HepG2 (cell line): ENCODE data around the gene FAM131A. TPM values are rescaled to one million over a fixed set of nuclear protein-coding genes. Genes with fewer than 3 reads are reported as not detected.

ENCODE experiments used
- ATAC-seq: fragments of 200-7000 bp; cut with Tn5 transposase; 3 replicates; pipeline ENCODE4 v1.9.1; 2020; ENCODE audit warnings: mild to moderate bottlenecking, moderate library complexity
- BruUV-seq: library from RNA; stranded (reverse); fragments of 400-500 nt; replicated peaks from 2 replicates; lab custom pipeline; 2021; lab: Mats Ljungman, UMichigan
- CTCF ChIA-PET: fragments of 300-600 bp; formaldehyde crosslinking; extraction: SDS; loops from one replicate; lab custom pipeline; 2021; ENCODE audit warnings: low total read pairs, inconsistent platforms, low intra/inter-chr PET ratio; lab: Yijun Ruan, JAX
- POLR2A ChIA-PET: fragments of 350-600 bp; sonication (Branson Sonifier 250); formaldehyde crosslinking; loops from one replicate; lab custom pipeline; 2020; ENCODE audit warnings: antibody characterized with exemption, inconsistent platforms; lab: Yijun Ruan, JAX
- DNase-seq: peaks from one replicate; pipeline ENCODE4 v3.0.0-alpha.2; 2015; ENCODE audit warnings: low spot score
- FAIRE-seq: peaks from 3 replicates; lab custom pipeline; 2011; peaks lifted over from hg19 to GRCh38; lab: Jason Lieb, UNC
- H2AFZ ChIP-seq: one replicate; pipeline ENCODE4 v1.6.1; 2011; ENCODE audit warnings: low read length, inconsistent platforms
- H3K27ac ChIP-seq: fragments of 300-600 bp; 3 replicates; pipeline ENCODE4 v1.8.0; 2011; ENCODE audit warnings: mixed run types, mild to moderate bottlenecking, mixed read lengths, low read length, inconsistent platforms; ENCODE audit not compliant: insufficient read depth; ENCODE audit errors: extremely low read length
- H3K27me3 ChIP-seq, 2 experiments: fragments of 200-600 bp in 1 of 2; 2 replicates in 1 of 2; 3 replicates in 1 of 2; pipeline versions ENCODE4 v1.6.0 to v1.8.0; 2011; ENCODE audit warnings: low read length in 2 of 2, mild to moderate bottlenecking in 2 of 2, moderate library complexity in 2 of 2, inconsistent platforms in 1 of 2; ENCODE audit not compliant: insufficient read depth in 2 of 2, control insufficient read depth in 1 of 2
- H3K36me3 ChIP-seq, 2 experiments: fragments of 200-600 bp in 1 of 2; replicated peaks in 1 of 2; 2 replicates in 1 of 2; 3 replicates in 1 of 2; pipeline versions ENCODE4 v1.5.1 to v1.8.0; 2011; ENCODE audit warnings: low read length in 2 of 2, inconsistent platforms in 1 of 2; ENCODE audit not compliant: insufficient read depth in 2 of 2, control insufficient read depth in 1 of 2
- H3K4me1 ChIP-seq: 2 replicates; pipeline ENCODE4 v1.5.1; 2012; ENCODE audit warnings: low read length, inconsistent platforms; ENCODE audit not compliant: insufficient read depth
- H3K4me2 ChIP-seq: 2 replicates; pipeline ENCODE4 v1.6.0; 2011; ENCODE audit warnings: low read depth, low read length, inconsistent platforms
- H3K4me3 ChIP-seq, 3 experiments: fragments of 200-600 bp in 1 of 3; sonication (generic), shearing (Covaris generic) in 1 of 3; replicated peaks in 1 of 3; 2 replicates each; pipeline ENCODE4 v1.5.1; 2011 to 2016; ENCODE audit warnings: low read length in 3 of 3, inconsistent platforms in 2 of 3, low read depth in 2 of 3, mild to moderate bottlenecking in 2 of 3, control low read depth in 1 of 3, mixed read lengths in 1 of 3; ENCODE audit not compliant: insufficient read depth in 1 of 3
- H3K79me2 ChIP-seq: one replicate; pipeline ENCODE4 v1.6.1; 2011; ENCODE audit warnings: low read length, inconsistent platforms; ENCODE audit not compliant: insufficient read depth
- H3K9ac ChIP-seq: 2 replicates; pipeline ENCODE4 v1.6.0; 2011; ENCODE audit warnings: mild to moderate bottlenecking, low read depth, low read length, inconsistent platforms; ENCODE audit not compliant: insufficient read depth
- H3K9me3 ChIP-seq: 2 replicates; pipeline ENCODE4 v1.5.1; 2012; ENCODE audit warnings: mild to moderate bottlenecking, low read length
- H4K20me1 ChIP-seq: 2 replicates; pipeline ENCODE4 v1.6.0; 2011; ENCODE audit warnings: inconsistent platforms, mild to moderate bottlenecking, low read length, moderate library complexity; ENCODE audit not compliant: insufficient read depth
- CEBPB ChIP-seq: IDR thresholded peaks from 2 replicates; pipeline ENCODE4 v1.6.1; 2011; ENCODE audit warnings: low read depth, low read length, improper control_type of control experiment, borderline replicate concordance
- GRHL1 ChIP-seq: sonication (generic); formaldehyde crosslinking; conservative IDR thresholded peaks from 2 replicates; pipeline ENCODE4 v1.8.0; 2022; ENCODE audit warnings: missing genetic modification reagents
- HNRNPL ChIP-seq: fragments of 200-400 bp; formaldehyde crosslinking; IDR thresholded peaks from 2 replicates; pipeline ENCODE4 v1.6.1; 2017; ENCODE audit warnings: mild to moderate bottlenecking, low read depth, low read length
- MAFK ChIP-seq, 2 experiments: IDR thresholded peaks in 1 of 2; conservative IDR thresholded peaks in 1 of 2; 2 replicates each; pipeline ENCODE4 v1.6.1; 2011; ENCODE audit warnings: improper control_type of control experiment in 2 of 2, low read length in 2 of 2
- MTF1 ChIP-seq: sonication (generic); formaldehyde crosslinking; IDR thresholded peaks from 2 replicates; pipeline ENCODE4 v1.5.0; 2020; ENCODE audit warnings: missing genetic modification reagents
- PBX3 ChIP-seq: sonication (generic); formaldehyde crosslinking; IDR thresholded peaks from 2 replicates; pipeline ENCODE4 v1.8.1; 2023; ENCODE audit warnings: missing genetic modification reagents, inconsistent platforms, borderline replicate concordance
- PHF20 ChIP-seq: sonication (generic); formaldehyde crosslinking; IDR thresholded peaks from 2 replicates; pipeline ENCODE4 v1.5.0; 2020; ENCODE audit warnings: mild to moderate bottlenecking, missing genetic modification reagents
- PRMT3 ChIP-seq: sonication (generic); formaldehyde crosslinking; IDR thresholded peaks from 2 replicates; pipeline ENCODE4 v1.8.1; 2022; ENCODE audit warnings: low read depth, mild to moderate bottlenecking, moderate library complexity, missing genetic modification reagents, borderline replicate concordance
- RAD21 ChIP-seq: fragments of 450-650 bp; formaldehyde crosslinking; IDR thresholded peaks from 2 replicates; pipeline ENCODE4 v1.5.0; 2020; ENCODE audit warnings: mild to moderate bottlenecking
- SYNCRIP ChIP-seq: fragments of 200-400 bp; formaldehyde crosslinking; IDR thresholded peaks from 2 replicates; pipeline ENCODE4 v1.6.1; 2018; ENCODE audit warnings: mild to moderate bottlenecking, low read depth, low read length; ENCODE audit not compliant: insufficient read depth
- UBTF ChIP-seq: sonication (generic); formaldehyde crosslinking; IDR thresholded peaks from 2 replicates; pipeline ENCODE4 v1.4.0; 2020; ENCODE audit warnings: mild to moderate bottlenecking, missing genetic modification reagents
- ZBTB20 ChIP-seq: sonication (generic); formaldehyde crosslinking; IDR thresholded peaks from 2 replicates; pipeline ENCODE4 v1.8.1; 2023; ENCODE audit warnings: missing genetic modification reagents, low read depth, mild to moderate bottlenecking, borderline replicate concordance
- ZNF121 ChIP-seq: sonication (generic); formaldehyde crosslinking; IDR thresholded peaks from 2 replicates; pipeline ENCODE4 v1.5.0; 2020; ENCODE audit warnings: mild to moderate bottlenecking, missing genetic modification reagents
- ZNF552 ChIP-seq: sonication (generic); formaldehyde crosslinking; IDR thresholded peaks from 2 replicates; pipeline ENCODE4 v1.9.0; 2022; ENCODE audit warnings: missing genetic modification reagents, mild to moderate bottlenecking, borderline replicate concordance
- ZNF891 ChIP-seq: sonication (generic); formaldehyde crosslinking; IDR thresholded peaks from 2 replicates; pipeline ENCODE4 v1.5.0; 2020; ENCODE audit warnings: mild to moderate bottlenecking, missing genetic modification reagents
- WGBS: methylation state at CpG from one replicate; pipeline ENCODE4 v1.1.6; 2017; ENCODE audit warnings: low lambda C conversion rate; 5-methylcytosine and 5-hydroxymethylcytosine counted together
- in situ Hi-C: cut with HindIII; loops from 2 replicates; pipeline ENCODE4 v1.10.0; 2017; ENCODE audit warnings: low pct_unique_long_range_greater_than_20kb; ENCODE audit not compliant: extremely low pct_ligation_motif_present
- intact Hi-C: fragments of 100-400 bp; cut with micrococcal nuclease; formaldehyde crosslinking; loops from one replicate; pipeline ENCODE4 v1.10.0; 2022; ENCODE audit not compliant: unreplicated experiment
- polyA plus RNA-seq, 8 experiments: library from polyadenylated mRNA; depleted of rRNA in 3 of 8; stranded (reverse) in 7 of 8; unstranded in 1 of 8; fragments of >200 nt; fragmentation: Illumina TruSeq in 4 of 8; extraction: Trizol in 4 of 8; gene quantifications; 2 replicates each; pipeline versions ENCODE4 v1.2.1 to v1.2.3, GENCODE V29; 2011 to 2016; ENCODE audit warnings: low read depth in 4 of 8, missing spikeins in 1 of 8, mixed read lengths in 1 of 8; ENCODE audit not compliant: insufficient read depth in 1 of 8
- total RNA-seq, 5 experiments: library from RNA; depleted of rRNA; stranded (reverse); fragments of >200 nt; fragmentation: Illumina TruSeq; extraction: Trizol; gene quantifications; 2 replicates each; pipeline ENCODE4 v1.2.3, GENCODE V29; 2016; ENCODE audit warnings: low read depth in 1 of 5

The FAM131A gene
- total and polyA plus RNA-seq, 2 of the 13 experiments (the other 11 are each of a cell fraction or from before 2014, with no cell fraction given) = 9.2 to 9.3 TPM

DNA sequence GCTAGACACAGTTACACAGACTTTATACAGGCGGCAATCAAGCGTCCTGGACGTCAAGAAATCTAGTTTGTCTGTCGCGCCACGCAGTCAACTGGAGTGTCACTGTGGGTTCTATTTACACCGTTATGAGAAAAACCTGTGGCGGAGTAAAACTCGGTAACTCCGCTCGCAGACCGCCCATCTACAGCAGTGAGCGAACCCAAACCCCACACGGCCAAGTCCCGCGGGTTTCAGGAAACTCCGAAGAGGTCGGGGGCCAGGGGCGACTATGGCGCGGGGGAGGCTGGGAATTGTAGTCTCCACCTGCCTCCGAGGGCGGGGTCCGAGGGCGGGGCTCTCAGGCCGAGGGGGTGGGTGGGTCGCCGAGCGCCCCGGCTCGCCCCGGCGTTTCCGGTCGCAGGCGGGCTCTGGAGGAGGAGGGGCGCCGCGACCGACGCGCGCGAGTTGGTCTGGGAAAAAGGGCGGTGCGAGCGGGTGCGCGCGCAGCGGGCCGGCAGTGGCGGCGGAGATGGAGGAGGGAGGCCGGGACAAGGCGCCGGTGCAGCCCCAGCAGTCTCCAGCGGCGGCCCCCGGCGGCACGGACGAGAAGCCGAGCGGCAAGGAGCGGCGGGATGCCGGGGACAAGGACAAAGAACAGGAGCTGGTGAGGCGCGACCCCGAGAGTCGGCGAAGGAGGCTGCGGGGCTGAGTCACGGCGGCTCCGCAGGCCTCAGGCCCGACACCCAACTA, 38.5 kb upstream of the FAM131A start, which contains the start of gene PSMD2 (continued):
- TF ChIP-seq CEBPB = no peak

- H3K4me1 ChIP-seq = peaks cover 43% of the 10 kb centered on the region
- ATAC-seq (peak; percentile 21; the same call in 1 of the 3 replicates), DNase-seq (no peak), FAIRE-seq (no peak)
- peaks cover 19 to 42% of the 10 kb centered on the region in 2 experiments; a peak in 4 of 5 replicates for H3K36me3 ChIP-seq
- peak overlapping the region; percentile 50 for H3K27ac ChIP-seq
- peak overlapping the region; percentile 86 for H3K4me2 ChIP-seq
- H3K27me3 ChIP-seq = no peaks in the 10 kb centered on the region; a peak in 1 of 5 replicates
- intact Hi-C loops (loop anchor here (2.0 kb wide), 1 partner anchor 37 kb away; no protein-coding TSS in a partner anchor), in situ Hi-C loops (no loop called here)
- H3K79me2 ChIP-seq = peaks cover 25% of the 10 kb centered on the region
- peak overlapping the region; percentile 96 to 99 (median 98) for H3K4me3 ChIP-seq
- H3K9ac ChIP-seq = peak overlapping the region; percentile 87
- no peaks in the 10 kb centered on the region for H4K20me1 ChIP-seq
- no peak overlapping the region for H2AFZ ChIP-seq
- BruUV-seq = TSS peak; percentile 67
- WGBS = 26% methylated on average over 15 of the region's 29 CpGs
- POLR2A ChIA-PET = no interaction called here
- no peaks in the 10 kb centered on the region for H3K9me3 ChIP-seq
- CTCF ChIA-PET = no interaction called here
- no peak for TF ChIP-seq GRHL1 (CRISPR knock-in tag)
- TF ChIP-seq MTF1 = no peak
- TF ChIP-seq UBTF (CRISPR knock-in tag) = no peak
- TF ChIP-seq PRMT3 = no peak
- TF ChIP-seq PHF20 = no peak
- no peak for TF ChIP-seq ZNF552 (CRISPR knock-in tag)
- TF ChIP-seq MAFK (conservative IDR thresholded peaks at IDR 0.05 in 1 of 2, IDR thresholded peaks at IDR 0.05 in 1 of 2; ENCODE audit: low read length in 2 of 2) = no peak
- TF ChIP-seq SYNCRIP = no peak
- no peak for TF ChIP-seq HNRNPL
- TF ChIP-seq ZNF891 (CRISPR knock-in tag) = peak; percentile 62; the same call in 1 of the 2 replicates
- TF ChIP-seq PBX3 (CRISPR knock-in tag) = no peak
- TF ChIP-seq RAD21 (CRISPR knock-in tag) = no peak
- no peak for TF ChIP-seq ZNF121 (CRISPR knock-in tag)
- TF ChIP-seq ZBTB20 (CRISPR knock-in tag) = no peak
These were observed 37.7 kb upstream of the FAM131A start for GRCh38 chr3:184299488-184300377.
